Endothelial cell of umbilical vein (primary cell): ENCODE measurements around the gene BGN.

Source experiments
- EZH2 ChIP-seq: IDR thresholded peaks from 2 replicates; pipeline ENCODE4 v1.6.1; 2012; ENCODE audit warnings: borderline replicate concordance, low read depth, mild to moderate bottlenecking, moderate library complexity, low read length, inconsistent platforms; ENCODE audit not compliant: severe bottlenecking
- GATA2 ChIP-seq: IDR thresholded peaks from 2 replicates; pipeline ENCODE4 v1.7.0; 2011; ENCODE audit warnings: low read depth, mild to moderate bottlenecking, moderate library complexity, mixed read lengths, low read length; ENCODE audit not compliant: insufficient read length, insufficient read depth
- POLR2AphosphoS5 ChIP-seq: IDR thresholded peaks from 2 replicates; pipeline ENCODE4 v1.6.1; 2012; ENCODE audit warnings: low read depth, mild to moderate bottlenecking, control low read depth, low read length, moderate library complexity; ENCODE audit not compliant: insufficient read depth
- TF ChIP-seq, protein P1 (sequence below), 2 donors: IDR thresholded peaks; 1 replicate in 1 of 2; 2 replicates in 1 of 2; pipeline ENCODE4 v1.5.1; 2011; ENCODE audit warnings: low read length in 2 of 2, mild to moderate bottlenecking in 2 of 2, moderate library complexity in 2 of 2, control low read depth in 1 of 2, inconsistent platforms in 1 of 2, low read depth in 1 of 2; ENCODE audit not compliant: insufficient read depth in 1 of 2; ENCODE audit errors: extremely low read depth in 1 of 2

DNA sequence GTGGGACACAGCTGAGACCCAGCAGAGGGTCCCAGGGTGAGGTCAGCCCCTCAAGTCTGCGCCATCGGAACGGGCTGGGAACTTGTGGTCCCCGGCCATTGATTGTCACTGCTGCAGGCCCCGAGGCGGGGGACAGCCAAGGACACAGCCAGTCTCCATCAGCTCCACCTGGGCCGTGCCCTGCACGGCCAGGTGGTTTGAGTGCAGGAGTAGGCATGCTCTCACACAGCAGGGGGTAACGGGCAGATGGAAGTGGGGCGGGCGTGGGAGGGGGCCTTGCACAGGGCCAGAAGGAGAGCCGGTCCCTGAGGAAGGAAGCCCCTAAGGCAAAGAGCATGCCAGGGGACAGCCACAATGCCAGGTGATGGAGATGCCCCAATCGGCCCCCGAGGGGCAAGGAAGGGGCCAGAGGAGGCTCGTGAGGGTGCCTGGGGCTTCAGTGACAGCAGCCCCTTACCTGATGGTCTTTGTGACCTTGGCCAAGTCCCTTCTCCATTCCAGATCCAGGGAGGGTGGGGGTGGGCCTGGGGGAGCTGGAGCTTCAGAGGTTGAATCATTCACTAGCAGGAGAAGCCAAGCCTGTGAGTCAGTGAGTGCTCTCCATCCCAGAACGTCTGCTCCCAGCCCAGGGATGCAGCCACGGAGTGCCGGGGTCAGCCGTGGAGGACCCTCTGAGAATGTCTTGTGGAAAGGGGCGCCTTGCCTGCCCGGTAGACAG lies 24.9 kb downstream of the BGN start:
- TF ChIP-seq, protein P1, sequence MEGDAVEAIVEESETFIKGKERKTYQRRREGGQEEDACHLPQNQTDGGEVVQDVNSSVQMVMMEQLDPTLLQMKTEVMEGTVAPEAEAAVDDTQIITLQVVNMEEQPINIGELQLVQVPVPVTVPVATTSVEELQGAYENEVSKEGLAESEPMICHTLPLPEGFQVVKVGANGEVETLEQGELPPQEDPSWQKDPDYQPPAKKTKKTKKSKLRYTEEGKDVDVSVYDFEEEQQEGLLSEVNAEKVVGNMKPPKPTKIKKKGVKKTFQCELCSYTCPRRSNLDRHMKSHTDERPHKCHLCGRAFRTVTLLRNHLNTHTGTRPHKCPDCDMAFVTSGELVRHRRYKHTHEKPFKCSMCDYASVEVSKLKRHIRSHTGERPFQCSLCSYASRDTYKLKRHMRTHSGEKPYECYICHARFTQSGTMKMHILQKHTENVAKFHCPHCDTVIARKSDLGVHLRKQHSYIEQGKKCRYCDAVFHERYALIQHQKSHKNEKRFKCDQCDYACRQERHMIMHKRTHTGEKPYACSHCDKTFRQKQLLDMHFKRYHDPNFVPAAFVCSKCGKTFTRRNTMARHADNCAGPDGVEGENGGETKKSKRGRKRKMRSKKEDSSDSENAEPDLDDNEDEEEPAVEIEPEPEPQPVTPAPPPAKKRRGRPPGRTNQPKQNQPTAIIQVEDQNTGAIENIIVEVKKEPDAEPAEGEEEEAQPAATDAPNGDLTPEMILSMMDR (IDR thresholded peaks at IDR 0.05; ENCODE audit: extremely low read depth in 1 of 2, insufficient read depth in 1 of 2, low read depth in 1 of 2, low read length in 2 of 2), result no peak
- no peak for TF ChIP-seq POLR2AphosphoS5
- no peak for TF ChIP-seq GATA2
- no peak for TF ChIP-seq EZH2
